Trophoblast cell (in vitro differentiated cells and primary cell): ENCODE data around the gene INTS4.
A peak's percentile ranks its signal among the peaks of the same experiment; 100 is the strongest.
"Not testable (repeated sequence)": the region's sequence is repeated elsewhere in the genome, so short reads cannot be mapped to it uniquely, and the experiment has no call there.

Experiments used
- DNase-seq, 2 donors: peaks; one replicate each; pipeline ENCODE4 v3.0.0-alpha.2; 2016
- H2AFZ ChIP-seq: 2 replicates; pipeline ENCODE4 v1.6.1; 2013; ENCODE audit warnings: low read length, moderate library complexity, mild to moderate bottlenecking; ENCODE audit not compliant: insufficient read depth, poor library complexity
- H2AK5ac ChIP-seq: 2 replicates; pipeline ENCODE4 v1.6.1; 2013; ENCODE audit warnings: mild to moderate bottlenecking, low read length
- H2BK120ac ChIP-seq: 2 replicates; pipeline ENCODE4 v1.6.1; 2013; ENCODE audit warnings: low read length, mild to moderate bottlenecking, moderate library complexity; ENCODE audit not compliant: insufficient read depth, poor library complexity
- H2BK12ac ChIP-seq: 2 replicates; pipeline ENCODE4 v1.6.1; 2013; ENCODE audit warnings: mild to moderate bottlenecking, low read length, moderate library complexity
- H2BK5ac ChIP-seq: 2 replicates; pipeline ENCODE4 v1.6.1; 2013; ENCODE audit warnings: low read length, low read depth, moderate library complexity, mild to moderate bottlenecking; ENCODE audit not compliant: poor library complexity
- H3K14ac ChIP-seq: 2 replicates; pipeline ENCODE4 v1.6.1; 2013; ENCODE audit warnings: mild to moderate bottlenecking, low read length
- H3K18ac ChIP-seq: 2 replicates; pipeline ENCODE4 v1.6.1; 2013; ENCODE audit warnings: mild to moderate bottlenecking, low read length
- H3K23ac ChIP-seq: 2 replicates; pipeline ENCODE4 v1.6.1; 2013; ENCODE audit warnings: low read length
- H3K27ac ChIP-seq: 2 replicates; pipeline ENCODE4 v1.5.1; 2013; ENCODE audit warnings: low read depth, mild to moderate bottlenecking, inconsistent platforms, low read length, moderate library complexity
- H3K27me3 ChIP-seq: 2 replicates; pipeline ENCODE4 v1.6.1; 2013; ENCODE audit warnings: inconsistent platforms, mild to moderate bottlenecking, low read length, moderate library complexity; ENCODE audit not compliant: insufficient read depth
- H3K36me3 ChIP-seq, 2 experiments: 1 replicate in 1 of 2; 2 replicates in 1 of 2; pipeline ENCODE4 v1.6.1; 2013; ENCODE audit warnings: low read length in 2 of 2, mild to moderate bottlenecking in 2 of 2, moderate library complexity in 1 of 2; ENCODE audit not compliant: insufficient read depth in 2 of 2, control insufficient read depth in 1 of 2
- H3K4ac ChIP-seq: 2 replicates; pipeline ENCODE4 v1.6.1; 2013; ENCODE audit warnings: low read depth, mild to moderate bottlenecking, low read length, moderate library complexity
- H3K4me1 ChIP-seq, 2 experiments: 1 replicate in 1 of 2; 2 replicates in 1 of 2; pipeline ENCODE4 v1.6.1; 2013; ENCODE audit warnings: low read length in 2 of 2, mild to moderate bottlenecking in 2 of 2, moderate library complexity in 1 of 2; ENCODE audit not compliant: insufficient read depth in 2 of 2, control insufficient read depth in 1 of 2
- H3K4me2 ChIP-seq: 2 replicates; pipeline ENCODE4 v1.6.1; 2013; ENCODE audit warnings: inconsistent platforms, mild to moderate bottlenecking, low read length, moderate library complexity
- H3K4me3 ChIP-seq: 2 replicates; pipeline ENCODE4 v1.5.1; 2013; ENCODE audit warnings: mild to moderate bottlenecking, low read depth, low read length, inconsistent platforms
- H3K79me1 ChIP-seq: one replicate; pipeline ENCODE4 v1.6.1; 2013; ENCODE audit warnings: low read length
- H3K79me2 ChIP-seq: 2 replicates; pipeline ENCODE4 v1.6.1; 2013; ENCODE audit warnings: low read length, mild to moderate bottlenecking; ENCODE audit not compliant: control insufficient read depth, insufficient read depth, poor library complexity
- H3K9ac ChIP-seq: 2 replicates; pipeline ENCODE4 v1.6.1; 2013; ENCODE audit warnings: mild to moderate bottlenecking, low read length
- H3K9me3 ChIP-seq: 2 replicates; pipeline ENCODE4 v1.6.1; 2013; ENCODE audit warnings: low read depth, mild to moderate bottlenecking, control low read depth, inconsistent platforms, low read length; ENCODE audit not compliant: insufficient read depth
- H4K12ac ChIP-seq: 2 replicates; pipeline ENCODE4 v1.6.1; 2013; ENCODE audit warnings: low read depth, mild to moderate bottlenecking, low read length, moderate library complexity
- H4K8ac ChIP-seq: 2 replicates; pipeline ENCODE4 v1.6.1; 2013; ENCODE audit warnings: low read depth, mild to moderate bottlenecking, low read length, moderate library complexity
- H4K91ac ChIP-seq: one replicate; pipeline ENCODE4 v1.6.1; 2013; ENCODE audit warnings: low read depth, mild to moderate bottlenecking, low read length, moderate library complexity
- WGBS: extraction: QIAGEN DNeasy Blood & Tissue Kit; methylation state at CpG from one replicate; pipeline ENCODE4 v1.1.7; 2013; ENCODE audit warnings: missing lambda C conversion rate; ENCODE audit not compliant: insufficient read length, insufficient coverage; ENCODE audit errors: extremely low coverage; 5-methylcytosine and 5-hydroxymethylcytosine counted together

Gene INTS4

GRCh38 chr11:77883775-77884174, 110.7 kb downstream of the INTS4 start:
- no peak overlapping the region for H3K18ac ChIP-seq
- peaks cover 2% of the 10 kb centered on the region for H3K9me3 ChIP-seq
- no peak overlapping the region for H3K14ac ChIP-seq
- no peaks in the 10 kb centered on the region for H3K27me3 ChIP-seq
- no peak overlapping the region for H2BK12ac ChIP-seq
- H3K4me3 ChIP-seq, result no peak overlapping the region
- no peak overlapping the region for H3K4me2 ChIP-seq
- no peak overlapping the region for H2BK5ac ChIP-seq
- H3K4me1 ChIP-seq, result no peaks in the 10 kb centered on the region
- no peak overlapping the region for H4K91ac ChIP-seq
- H3K79me2 ChIP-seq, result no peaks in the 10 kb centered on the region
- no peak overlapping the region for H2AFZ ChIP-seq
- no peaks in the 10 kb centered on the region for H3K79me1 ChIP-seq
- peaks cover 10 to 30% of the 10 kb centered on the region in 2 experiments for H3K36me3 ChIP-seq
- no peak overlapping the region for H4K8ac ChIP-seq
- H2BK120ac ChIP-seq, result no peak overlapping the region
- no peak overlapping the region for H3K27ac ChIP-seq
- H3K23ac ChIP-seq, result no peak overlapping the region
- H2AK5ac ChIP-seq, result no peak overlapping the region
- no peak overlapping the region for H4K12ac ChIP-seq
- DNase-seq, result peak; percentile 93 to 95
- no CpG with 5 or more reads among the region's 5 CpGs for WGBS
- no peak overlapping the region for H3K4ac ChIP-seq
- no peak overlapping the region for H3K9ac ChIP-seq

DNA sequence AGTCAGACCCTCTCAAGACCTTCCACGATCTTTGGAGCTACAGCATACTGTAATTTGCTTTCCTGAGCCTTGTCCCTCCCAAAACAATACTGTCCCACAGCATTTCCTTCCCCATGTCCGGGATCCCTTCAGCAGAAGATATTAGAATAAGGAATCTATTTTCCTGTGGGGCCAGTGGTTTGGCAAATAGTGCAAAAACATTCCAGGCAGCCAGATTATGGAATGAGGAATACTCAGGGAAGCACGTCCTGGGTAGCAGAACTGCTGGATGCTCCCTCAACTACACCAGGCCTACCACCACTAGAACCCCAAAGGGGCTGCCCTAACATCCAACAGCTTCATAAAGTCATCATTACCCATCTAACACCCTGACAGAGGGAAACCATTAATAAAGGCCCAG, 112.1 kb downstream of the INTS4 start:
- Histone ChIP-seq H3K9me3 (peaks cover 2% of the 10 kb centered on the region), H3K4me3 (no peak overlapping the region), H3K18ac (no peak overlapping the region), H3K36me3 (peaks cover 10 to 31% of the 10 kb centered on the region in 2 experiments), H3K27ac (no peak overlapping the region), H3K4me2 (no peak overlapping the region), H3K27me3 (no peaks in the 10 kb centered on the region), H3K79me2 (no peaks in the 10 kb centered on the region), H3K4ac (no peak overlapping the region), H3K79me1 (no peaks in the 10 kb centered on the region), H2BK5ac (no peak overlapping the region), H2AK5ac (no peak overlapping the region), H4K8ac (no peak overlapping the region), H3K14ac (no peak overlapping the region), H2AFZ (no peak overlapping the region), H3K4me1 (no peaks in the 10 kb centered on the region), H2BK12ac (no peak overlapping the region), H4K91ac (no peak overlapping the region), H3K9ac (no peak overlapping the region), H3K23ac (no peak overlapping the region), H2BK120ac (no peak overlapping the region), H4K12ac (no peak overlapping the region)
- DNase-seq, result peak in 1 of 2 donors; percentile 41
- WGBS, result no CpG with 5 or more reads among the region's 3 CpGs

GRCh38 chr11:77879218-77879617, 115.2 kb downstream of the INTS4 start:
- H3K79me1 ChIP-seq, result no peaks in the 10 kb centered on the region
- no peaks in the 10 kb centered on the region for H3K27me3 ChIP-seq
- no peak overlapping the region for H4K8ac ChIP-seq
- no peak overlapping the region for H2BK5ac ChIP-seq
- H3K9me3 ChIP-seq, result peaks cover 2% of the 10 kb centered on the region
- DNase-seq, result no peak
- peaks cover 0 to 2% of the 10 kb centered on the region in 2 experiments for H3K4me1 ChIP-seq
- no CpG with 5 or more reads among the region's 3 CpGs for WGBS
- no peak overlapping the region for H4K12ac ChIP-seq
- no peak overlapping the region for H3K18ac ChIP-seq
- no peak overlapping the region for H3K4me2 ChIP-seq
- no peak overlapping the region for H3K4me3 ChIP-seq
- H3K23ac ChIP-seq, result no peak overlapping the region
- no peak overlapping the region for H4K91ac ChIP-seq
- H2BK12ac ChIP-seq, result no peak overlapping the region
- H2AK5ac ChIP-seq, result no peak overlapping the region
- H3K4ac ChIP-seq, result no peak overlapping the region
- no peaks in the 10 kb centered on the region for H3K79me2 ChIP-seq
- H3K36me3 ChIP-seq, result peaks cover 9 to 28% of the 10 kb centered on the region in 2 experiments
- no peak overlapping the region for H2AFZ ChIP-seq
- H2BK120ac ChIP-seq, result no peak overlapping the region
- no peak overlapping the region for H3K27ac ChIP-seq
- no peak overlapping the region for H3K14ac ChIP-seq
- no peak overlapping the region for H3K9ac ChIP-seq

GRCh38 chr11:77878247-77878646, 116.2 kb downstream of the INTS4 start:
- not testable (repeated sequence) for H4K91ac ChIP-seq, H3K27me3 ChIP-seq, H3K27ac ChIP-seq, H3K9me3 ChIP-seq, H3K18ac ChIP-seq, H3K4ac ChIP-seq, H2AFZ ChIP-seq, H3K4me3 ChIP-seq, H4K12ac ChIP-seq, H3K79me2 ChIP-seq, H3K79me1 ChIP-seq, H2BK12ac ChIP-seq, H2BK5ac ChIP-seq, H3K9ac ChIP-seq, H4K8ac ChIP-seq, H2BK120ac ChIP-seq, H3K4me1 ChIP-seq, H3K4me2 ChIP-seq, H3K14ac ChIP-seq, H3K23ac ChIP-seq, H2AK5ac ChIP-seq
- peaks cover 9 to 26% of the 10 kb centered on the region in 2 experiments for H3K36me3 ChIP-seq
- no CpG with 5 or more reads among the region's 4 CpGs for WGBS
- DNase-seq, result peak in 1 of 2 donors; percentile 69
